Epithelial cell of esophagus (primary cell): ENCODE data around the gene HSF2BP.
"Not testable (repeated sequence)": the region's sequence is repeated elsewhere in the genome, so short reads cannot be mapped to it uniquely, and the experiment has no call there.

Experiments used
- DNase-seq: peaks from one replicate; pipeline ENCODE4 v3.0.0; 2010; ENCODE audit warnings: low read depth
- H3K4me3 ChIP-seq: 2 replicates; pipeline ENCODE4 v1.5.1; 2011; ENCODE audit warnings: mild to moderate bottlenecking, low read length, control low read depth
- CTCF ChIP-seq: IDR thresholded peaks from 2 replicates; pipeline ENCODE4 v1.5.1; 2011; ENCODE audit warnings: low read depth, mild to moderate bottlenecking, low read length, control low read depth, inconsistent platforms; ENCODE audit not compliant: insufficient read depth; ENCODE audit errors: missing control alignments

The HSF2BP gene

GRCh38 chr21:43652616-43653015, 6.7 kb downstream of the HSF2BP start:
- no peak for TF ChIP-seq CTCF
- H3K4me3 ChIP-seq: no peak overlapping the region
- no peak for DNase-seq

- not testable (repeated sequence) for H3K4me3 ChIP-seq, DNase-seq
These were observed 7.4 kb downstream of the HSF2BP start for GRCh38 chr21:43651926-43652325.

GRCh38 chr21:43648171-43648570, 11.1 kb downstream of the HSF2BP start:
- TF ChIP-seq CTCF: no peak
- no peak for DNase-seq
- H3K4me3 ChIP-seq: no peak overlapping the region

GRCh38 chr21:43646550-43647260, 12.6 kb downstream of the HSF2BP start:
- no peak overlapping the region for H3K4me3 ChIP-seq
- peak; percentile 99 for TF ChIP-seq CTCF
- peak; percentile 97 for DNase-seq

GRCh38 chr21:43645976-43646375, 13.3 kb downstream of the HSF2BP start:
- DNase-seq: no peak
- no peak for TF ChIP-seq CTCF
- H3K4me3 ChIP-seq: no peak overlapping the region

- TF ChIP-seq CTCF: peak; percentile 80
- no peak overlapping the region for H3K4me3 ChIP-seq
- DNase-seq: peak; percentile 85
These were observed 14.0 kb downstream of the HSF2BP start for GRCh38 chr21:43645136-43645891.

GRCh38 chr21:43644609-43645008, 14.7 kb downstream of the HSF2BP start:
- DNase-seq: peak; percentile 69
- no peak overlapping the region for H3K4me3 ChIP-seq
- TF ChIP-seq CTCF: no peak
